Psoas muscle (tissue), 8 donors: Measurements from ENCODE around the gene POLE4. TPM values are rescaled to one million over a fixed set of nuclear protein-coding genes. Genes with fewer than 3 reads are reported as not detected.

Experiments used
- ATAC-seq, 4 donors: fragments of 200-7000 bp; cut with Tn5 transposase; one replicate each; pipeline ENCODE4 v1.9.1; 2020; ENCODE audit warnings: moderate library complexity in 3 of 4, mild to moderate bottlenecking in 2 of 4
- DNase-seq, 2 donors: peaks; one replicate each; pipeline ENCODE4 v3.0.0-alpha.2; 2020
- H3K27ac ChIP-seq: fragments of 200-600 bp; one replicate; pipeline ENCODE4 v1.8.0; 2022
- H3K27me3 ChIP-seq, 3 donors: fragments of 200-600 bp in 1 of 3; one replicate each; pipeline versions ENCODE4 v1.6.1 to v1.8.0; 2013 to 2022; ENCODE audit warnings: low read length in 2 of 3, mild to moderate bottlenecking in 2 of 3, moderate library complexity in 1 of 3; ENCODE audit not compliant: insufficient read depth in 3 of 3
- H3K36me3 ChIP-seq, 2 donors: fragments of 200-600 bp in 1 of 2; one replicate each; pipeline versions ENCODE4 v1.6.1 to v1.8.0; 2013 to 2022; ENCODE audit warnings: low read depth in 1 of 2, mild to moderate bottlenecking in 1 of 2, moderate library complexity in 1 of 2; ENCODE audit not compliant: insufficient read depth in 1 of 2
- H3K4me1 ChIP-seq: fragments of 200-600 bp; one replicate; pipeline ENCODE4 v1.8.0; 2022
- H3K4me3 ChIP-seq: fragments of 200-600 bp; one replicate; pipeline ENCODE4 v1.8.0; 2022; ENCODE audit warnings: mild to moderate bottlenecking
- H3K9me3 ChIP-seq: fragments of 200-600 bp; one replicate; pipeline ENCODE4 v1.8.0; 2022
- WGBS, 3 donors: extraction: QIAGEN DNeasy Blood & Tissue Kit; methylation state at CpG; one replicate each; pipeline versions ENCODE4 v1.1.6 to v1.1.7; 2013; 5-methylcytosine and 5-hydroxymethylcytosine counted together
- intact Hi-C, 2 donors: fragments of 100-400 bp; cut with DNase I; formaldehyde crosslinking; loops; one replicate each; pipeline versions ENCODE4 v1.11.0 to v1.14.2; 2022
- polyA plus RNA-seq, 3 donors: library from polyadenylated mRNA; stranded (reverse); fragments of 200-250 nt; gene quantifications; one replicate each; pipeline ENCODE4 v1.2.3, GENCODE V29; 2013
- total RNA-seq, 4 donors: library from RNA; stranded (reverse); fragmentation: NEBNext Ultra II Directional in 2 of 4; extraction: Animal tissue kit (Norgen Biotek cat#: 25700) in 2 of 4; gene quantifications; one replicate each; pipeline versions ENCODE4 v1.2.1 to v1.2.4, GENCODE V29; 2021 to 2023
- TF ChIP-seq, protein P1 (sequence below): fragments of 200-600 bp; IDR thresholded peaks from one replicate; pipeline ENCODE4 v1.8.0; 2022; ENCODE audit warnings: antibody characterized with exemption
- donor health status: healthy with polysubstance abuse.
- donor health status: DM: no; HTN: no; CAD: no; lungs with moderate emphysema.
- donor health status: Bipolar disorder and iron deficiency.
- donor health status: healthy.
- donor health status: DM: yes; HTN: yes; CAD: no.
- donor health status: DM: no; HTN: no; CAD: no.
- donor health status: DM: no; HTN: no; CAD: no.
- donor health status: DM: yes; HTN: yes; CAD: no.

POLE4 gene
- total and polyA plus RNA-seq, 7 donors, result 53.4 to 106 (median 77.7) TPM

- 83 to 95% (median 93%) methylated on average over 2 of the region's 2 CpGs for WGBS, 3 donors
- intact Hi-C loops, result loop anchor here in 1 of 2 donors (5.0 kb wide), 1 partner anchor 686 kb away; no protein-coding TSS in a partner anchor
- Histone ChIP-seq H3K9me3 (no peaks in the 10 kb centered on the region), H3K4me3 (no peak overlapping the region), H3K27ac (no peak overlapping the region), H3K4me1 (no peaks in the 10 kb centered on the region), H3K27me3 (peaks cover 0 to 12% (median 0%) of the 10 kb centered on the region in 3 donors), H3K36me3 (no peaks in the 10 kb centered on the region)
- DNase-seq (no peak), ATAC-seq (no peak)
- TF ChIP-seq, protein P1, sequence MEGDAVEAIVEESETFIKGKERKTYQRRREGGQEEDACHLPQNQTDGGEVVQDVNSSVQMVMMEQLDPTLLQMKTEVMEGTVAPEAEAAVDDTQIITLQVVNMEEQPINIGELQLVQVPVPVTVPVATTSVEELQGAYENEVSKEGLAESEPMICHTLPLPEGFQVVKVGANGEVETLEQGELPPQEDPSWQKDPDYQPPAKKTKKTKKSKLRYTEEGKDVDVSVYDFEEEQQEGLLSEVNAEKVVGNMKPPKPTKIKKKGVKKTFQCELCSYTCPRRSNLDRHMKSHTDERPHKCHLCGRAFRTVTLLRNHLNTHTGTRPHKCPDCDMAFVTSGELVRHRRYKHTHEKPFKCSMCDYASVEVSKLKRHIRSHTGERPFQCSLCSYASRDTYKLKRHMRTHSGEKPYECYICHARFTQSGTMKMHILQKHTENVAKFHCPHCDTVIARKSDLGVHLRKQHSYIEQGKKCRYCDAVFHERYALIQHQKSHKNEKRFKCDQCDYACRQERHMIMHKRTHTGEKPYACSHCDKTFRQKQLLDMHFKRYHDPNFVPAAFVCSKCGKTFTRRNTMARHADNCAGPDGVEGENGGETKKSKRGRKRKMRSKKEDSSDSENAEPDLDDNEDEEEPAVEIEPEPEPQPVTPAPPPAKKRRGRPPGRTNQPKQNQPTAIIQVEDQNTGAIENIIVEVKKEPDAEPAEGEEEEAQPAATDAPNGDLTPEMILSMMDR, result no peak
These were observed 37.2 kb upstream of the POLE4 start for GRCh38 chr2:74921236-74921736.

DNA sequence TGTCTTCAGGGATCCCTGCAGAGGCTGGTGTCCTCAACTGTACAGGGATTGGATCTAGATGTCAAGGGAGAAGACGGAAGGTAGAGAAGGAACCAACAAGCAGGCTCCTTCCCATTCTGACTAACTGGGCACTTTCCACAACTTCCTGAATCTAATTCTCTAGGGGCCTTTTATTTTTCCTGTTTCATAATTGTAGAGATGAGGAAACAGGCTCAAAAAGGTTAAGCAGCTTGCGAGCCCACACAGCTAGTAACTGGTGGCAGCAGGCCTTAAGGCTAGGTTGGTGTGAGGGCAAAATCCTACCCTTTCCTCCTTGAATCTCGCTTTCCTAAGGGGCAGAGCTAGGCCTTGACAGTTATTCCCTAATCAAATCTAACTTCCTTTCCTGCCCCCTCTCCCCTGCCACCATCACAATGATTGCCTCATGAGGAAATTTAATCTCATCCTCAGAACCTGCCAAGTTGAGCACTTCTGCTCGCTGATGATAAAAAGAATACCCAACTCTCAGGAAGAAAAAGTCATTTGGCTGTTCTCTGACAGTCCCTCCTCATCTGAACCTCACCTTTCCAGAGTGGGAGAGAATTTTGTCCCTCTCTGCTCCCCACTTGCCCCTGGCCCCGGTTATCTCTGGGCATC is 35.7 kb upstream of the POLE4 start:
- DNase-seq (no peak), ATAC-seq (peak in 1 of 4 donors; percentile 23)
- TF ChIP-seq, protein P1, result no peak
- Histone ChIP-seq H3K9me3 (no peaks in the 10 kb centered on the region), H3K36me3 (no peaks in the 10 kb centered on the region), H3K4me3 (no peak overlapping the region), H3K27me3 (peaks cover 0 to 12% (median 0%) of the 10 kb centered on the region in 3 donors), H3K4me1 (no peaks in the 10 kb centered on the region), H3K27ac (no peak overlapping the region)
- intact Hi-C loops, result loop anchor here in 1 of 2 donors (5.0 kb wide), 1 partner anchor 685 kb away; no protein-coding TSS in a partner anchor
- WGBS, 3 donors, result 49 to 64% (median 56%) methylated on average over 5 of the region's 5 CpGs

GRCh38 chr2:74924463-74925265 is 33.8 kb upstream of the POLE4 start:
- no peaks in the 10 kb centered on the region for H3K9me3 ChIP-seq
- TF ChIP-seq, protein P1, result no peak
- 86 to 90% (median 88%) methylated on average over 11 of the region's 11 CpGs for WGBS, 3 donors
- H3K4me3 ChIP-seq, result no peak overlapping the region
- no peaks in the 10 kb centered on the region for H3K36me3 ChIP-seq
- no peak for DNase-seq
- H3K27me3 ChIP-seq, result peaks cover 0 to 3% (median 0%) of the 10 kb centered on the region in 3 donors
- H3K27ac ChIP-seq, result no peak overlapping the region
- no peaks in the 10 kb centered on the region for H3K4me1 ChIP-seq
- ATAC-seq, result no peak
- intact Hi-C loops, result loop anchor here in 1 of 2 donors (5.0 kb wide), 1 partner anchor 683 kb away; no protein-coding TSS in a partner anchor

- ATAC-seq (no peak), DNase-seq (no peak)
- no peaks in the 10 kb centered on the region for H3K27me3 ChIP-seq
- TF ChIP-seq, protein P1, result no peak
- 53 to 61% (median 55%) methylated on average over 2 of the region's 2 CpGs for WGBS, 3 donors
- intact Hi-C loops, result no loop called here
- H3K27ac ChIP-seq, result no peak overlapping the region
- no peaks in the 10 kb centered on the region for H3K9me3 ChIP-seq
- no peak overlapping the region for H3K4me3 ChIP-seq
- no peaks in the 10 kb centered on the region for H3K4me1 ChIP-seq
- no peaks in the 10 kb centered on the region for H3K36me3 ChIP-seq
These were observed 33.1 kb upstream of the POLE4 start for GRCh38 chr2:74925361-74925786.
